ENCODE results near the gene ANGPTL1. TPM values are rescaled to one million over a fixed set of nuclear protein-coding genes. Genes with fewer than 3 reads are reported as not detected.

Gene ANGPTL1
- total and polyA plus RNA-seq, 2 experiments from 2014 or later: 0.58 TPM; not detected in 1

GRCh38 chr1:178871551-178872320 lies 859 bp upstream of the ANGPTL1 start (continued):
- TF ChIP-seq ZNF462 (CRISPR knock-in tag; IDR thresholded peaks at IDR 0.05): no peak

- Mint-ChIP-seq H3K36me3 (ENCODE audit: low read depth) (no peaks in the 10 kb centered on the region), H3K9me3 (no peaks in the 10 kb centered on the region), H3K27ac (no peak overlapping the region), H3K27me3 (ENCODE audit: insufficient read depth, low read depth, poor library complexity) (no peaks in the 10 kb centered on the region), H3K4me3 (no peak overlapping the region), H3K4me1 (peaks cover 29% of the 10 kb centered on the region)
- no peak for ATAC-seq
- no peak for DNase-seq (ENCODE audit: low spot score)
- H3K4me1 ChIP-seq (ENCODE audit: insufficient read depth): peaks cover 30% of the 10 kb centered on the region
- no peak overlapping the region for H3K4me3 ChIP-seq
- no peaks in the 10 kb centered on the region for H4K20me1 ChIP-seq (replicated peaks; ENCODE audit: insufficient read depth)
- no peaks in the 10 kb centered on the region for H3K36me3 ChIP-seq (ENCODE audit: insufficient read depth)
- no peaks in the 10 kb centered on the region for H3K79me2 ChIP-seq (replicated peaks; ENCODE audit: insufficient read depth)
- H3F3A ChIP-seq (replicated peaks; ENCODE audit: low read depth): no peaks in the 10 kb centered on the region
- no peak overlapping the region for H2AFZ ChIP-seq
- no peak overlapping the region for H3K27ac ChIP-seq (ENCODE audit: low read depth)
- H3K4me2 ChIP-seq: no peak overlapping the region
- H3K27me3 ChIP-seq (ENCODE audit: insufficient read depth): no peaks in the 10 kb centered on the region
- H3K9me2 ChIP-seq (ENCODE audit: insufficient read depth): no peaks in the 10 kb centered on the region
- TF ChIP-seq CTCF (conservative IDR thresholded peaks at IDR 0.05; ENCODE audit: low read depth in 2 of 2) (no peak), JUNB (IDR thresholded peaks at IDR 0.05; ENCODE audit: unreplicated experiment) (no peak), POLR2AphosphoS5 (IDR thresholded peaks at IDR 0.05; ENCODE audit: low read depth) (no peak), ETS1 (IDR thresholded peaks at IDR 0.05) (no peak), CREB1 (CRISPR knock-in tag; IDR thresholded peaks at IDR 0.05; ENCODE audit: low read depth) (no peak), NANOG (IDR thresholded peaks at IDR 0.05; ENCODE audit: borderline replicate concordance) (no peak), EZH2 (IDR thresholded peaks at IDR 0.05; ENCODE audit: low read depth, unreplicated experiment) (no peak), EZH2phosphoT487 (IDR thresholded peaks at IDR 0.05; ENCODE audit: unreplicated experiment) (no peak), STAT1 (IDR thresholded peaks at IDR 0.05; ENCODE audit: unreplicated experiment) (no peak)
These were observed 656 bp downstream of the ANGPTL1 start for GRCh38 chr1:178870221-178870620.

Measured in GM23338 (cell line).